GM19372 (cell line): ENCODE data around the gene MGLL.
A peak's percentile ranks its signal among the peaks of the same experiment; 100 is the strongest.

Experiments used
- ATAC-seq: cut with Tn5 transposase; IDR thresholded peaks from one replicate; pipeline ENCODE4 v1.9.1; 2021; ENCODE audit warnings: mild to moderate bottlenecking, low read depth, moderate library complexity; ENCODE audit not compliant: unreplicated experiment

The MGLL gene

GRCh38 chr3:127835993-127836882 lies 13.9 kb upstream of the MGLL start:
- ATAC-seq = peak; percentile 65

GRCh38 chr3:127834771-127835170 lies 12.5 kb upstream of the MGLL start:
- peak; percentile 6 for ATAC-seq

DNA sequence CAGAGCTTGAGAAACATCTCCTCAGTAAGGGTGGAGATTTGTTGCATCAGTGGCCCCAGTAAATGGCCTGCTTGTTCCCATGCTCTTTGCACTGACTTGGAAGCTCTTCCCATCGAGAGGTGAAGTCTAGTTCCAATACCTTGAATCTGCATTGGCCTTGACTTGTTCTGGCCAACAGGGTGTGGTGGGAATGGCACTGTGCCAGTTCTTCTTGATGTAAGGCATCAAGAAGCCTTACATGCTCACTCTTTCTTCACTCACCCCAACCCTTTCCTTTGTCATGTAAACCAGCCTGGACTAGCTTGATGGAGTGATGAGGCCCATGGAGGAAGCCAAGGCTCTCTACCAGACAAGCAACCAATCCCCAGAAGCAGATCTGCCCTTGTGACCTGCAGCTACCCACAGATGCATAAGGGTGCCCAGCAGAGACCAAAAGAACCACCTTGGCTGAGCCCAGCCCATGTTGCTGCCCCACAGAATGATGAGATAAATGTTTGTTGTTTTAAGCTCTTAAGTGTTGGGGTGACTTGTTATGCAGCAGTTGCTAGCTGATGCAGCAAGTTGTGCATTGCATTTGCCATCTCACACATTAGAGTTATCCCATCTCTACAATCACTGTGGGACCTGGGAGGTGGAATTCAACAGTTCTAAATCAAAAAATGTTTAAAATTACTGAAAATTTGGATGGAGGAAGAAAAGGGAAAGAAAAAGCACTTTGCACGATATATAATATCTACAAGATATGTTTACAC lies 11.1 kb upstream of the MGLL start:
- ATAC-seq = no peak

GRCh38 chr3:127831723-127832172 lies 9.4 kb upstream of the MGLL start:
- no peak for ATAC-seq

DNA sequence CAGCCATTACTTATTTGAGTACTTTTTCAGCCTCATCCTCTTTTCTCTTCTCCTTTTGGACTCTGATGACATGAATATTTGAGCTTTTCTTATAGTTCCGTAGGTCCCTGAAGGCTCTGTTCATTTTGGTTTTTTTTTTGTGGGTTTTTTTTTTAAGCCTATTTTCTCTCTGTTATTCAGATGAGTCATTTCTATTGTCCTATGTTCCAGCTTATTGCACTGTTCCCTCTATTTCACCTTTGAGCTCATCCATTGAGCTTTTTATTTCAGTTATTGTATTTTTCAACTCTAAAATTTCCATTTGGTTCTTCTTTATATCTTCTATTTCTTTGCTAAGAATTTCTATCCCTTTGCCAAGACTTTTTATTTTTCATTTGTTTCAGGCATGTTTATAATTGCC lies 7.2 kb upstream of the MGLL start:
- no peak for ATAC-seq

DNA sequence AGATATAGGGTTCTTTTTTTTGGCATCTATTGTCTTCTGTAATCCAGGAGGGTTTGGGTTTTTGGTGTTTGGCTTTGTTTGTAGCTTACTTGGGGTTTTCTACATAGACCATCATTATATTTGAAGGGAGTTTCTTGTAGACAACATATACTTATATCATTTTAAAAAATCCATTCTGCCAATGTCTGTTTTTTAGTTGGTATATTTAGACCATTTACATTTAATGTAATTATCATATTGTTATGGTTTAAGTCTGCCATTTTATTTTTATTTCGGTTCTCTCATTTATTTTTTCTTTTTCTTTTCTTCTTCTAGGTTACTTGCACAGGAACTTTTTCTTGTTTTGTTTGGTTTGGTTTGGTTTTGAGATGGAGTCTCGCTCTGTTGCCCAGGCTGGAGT lies 5.5 kb upstream of the MGLL start:
- no peak for ATAC-seq

DNA sequence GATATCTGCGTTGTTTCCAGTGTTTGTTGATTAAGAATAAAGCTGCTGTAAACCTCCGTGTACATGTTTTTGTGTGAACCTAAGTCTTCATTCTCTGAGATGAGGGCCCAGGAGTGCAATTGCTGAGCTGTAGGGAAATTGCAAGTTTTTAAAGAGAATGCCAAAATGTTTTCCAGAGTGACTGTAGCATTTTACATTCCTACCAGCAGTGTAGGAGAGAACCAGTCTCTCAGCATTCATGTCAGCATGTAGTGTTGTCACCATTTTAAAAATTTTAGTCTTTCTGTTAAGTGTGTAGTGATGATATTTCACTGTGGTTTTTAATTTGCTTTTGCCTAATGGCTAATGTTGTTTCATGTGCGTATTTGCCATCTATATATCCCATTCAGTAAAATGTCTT lies 3.4 kb upstream of the MGLL start:
- no peak for ATAC-seq

DNA sequence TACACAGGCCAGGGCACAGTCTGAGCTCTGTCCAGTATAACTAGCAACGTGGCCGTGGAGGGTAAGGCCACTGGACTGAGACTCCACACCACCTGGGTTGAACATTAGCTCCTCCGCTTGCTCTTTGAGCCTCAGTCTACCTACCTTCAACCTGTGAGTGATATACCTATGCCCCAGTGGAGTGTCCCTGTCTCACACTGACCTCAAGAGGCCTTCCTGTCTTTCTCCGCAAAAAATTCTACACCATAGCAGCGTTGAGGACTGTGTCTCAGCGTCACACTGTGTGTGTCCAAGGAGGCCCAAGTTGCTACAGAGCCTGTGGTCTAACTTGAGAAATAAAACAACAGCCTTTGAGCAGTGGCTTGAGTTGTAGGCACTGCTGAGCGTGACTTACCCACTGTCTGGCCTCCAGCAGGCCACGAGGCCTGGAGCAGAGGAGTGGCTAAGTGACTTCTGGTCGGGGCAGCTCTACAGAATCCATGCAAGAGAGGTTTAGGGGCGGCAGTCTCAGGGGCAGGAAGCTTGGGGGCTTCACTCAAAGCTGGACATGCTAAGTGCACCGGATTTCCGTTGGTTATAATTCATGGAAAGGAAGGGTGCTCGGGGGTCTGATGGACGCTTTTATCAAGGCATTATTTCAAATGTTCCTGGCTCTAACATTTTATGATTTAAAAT lies 2.0 kb upstream of the MGLL start:
- ATAC-seq = no peak

DNA sequence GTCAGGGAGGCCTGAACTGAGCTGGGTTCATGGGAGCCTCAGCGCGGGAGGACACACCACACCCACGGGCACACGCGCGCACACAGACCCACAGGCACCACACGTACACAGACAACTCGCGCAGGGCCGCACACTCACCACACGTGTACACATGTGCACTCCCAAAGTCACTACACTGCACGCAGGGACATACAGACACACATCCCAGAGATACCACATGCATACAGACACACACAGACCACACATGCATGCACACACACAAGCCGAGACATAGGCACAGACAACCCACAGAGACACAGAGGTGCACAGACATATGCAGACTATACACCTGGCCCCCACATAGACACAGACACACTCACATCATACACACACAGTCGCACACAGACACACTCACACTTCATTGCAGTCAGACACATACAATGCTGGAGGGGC lies 1.1 kb upstream of the MGLL start:
- no peak for ATAC-seq

- peak; percentile 40 for ATAC-seq
Observed at GRCh38 chr3:127822682-127823425, 539 bp upstream of the MGLL start.

GRCh38 chr3:127821394-127821793 lies 921 bp downstream of the MGLL start:
- ATAC-seq = no peak

- no peak for ATAC-seq
Observed at GRCh38 chr3:127820826-127821313, 1.4 kb downstream of the MGLL start.

- ATAC-seq = no peak
Observed at GRCh38 chr3:127820221-127820825, 2.0 kb downstream of the MGLL start.

DNA sequence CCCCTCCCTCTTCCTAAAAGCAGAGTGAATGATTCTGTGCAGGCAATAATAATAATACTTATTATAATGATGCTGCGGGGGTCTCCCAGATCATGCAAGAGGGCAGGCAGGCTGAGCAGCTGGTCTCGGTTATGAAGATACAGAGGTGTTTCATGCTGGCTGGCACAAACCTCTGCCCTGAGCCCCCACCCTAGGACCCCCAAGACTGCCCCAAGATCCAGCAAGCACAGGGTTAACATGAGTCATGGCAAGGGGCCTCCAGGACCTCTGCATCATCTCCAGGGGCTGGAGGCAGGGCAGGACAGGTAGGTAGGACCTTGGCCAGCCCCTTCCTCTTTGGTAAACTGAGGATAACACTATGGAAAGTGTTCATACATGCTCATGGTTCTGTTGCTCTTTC lies 2.7 kb downstream of the MGLL start:
- no peak for ATAC-seq

GRCh38 chr3:127819086-127819485 lies 3.2 kb downstream of the MGLL start:
- no peak for ATAC-seq

DNA sequence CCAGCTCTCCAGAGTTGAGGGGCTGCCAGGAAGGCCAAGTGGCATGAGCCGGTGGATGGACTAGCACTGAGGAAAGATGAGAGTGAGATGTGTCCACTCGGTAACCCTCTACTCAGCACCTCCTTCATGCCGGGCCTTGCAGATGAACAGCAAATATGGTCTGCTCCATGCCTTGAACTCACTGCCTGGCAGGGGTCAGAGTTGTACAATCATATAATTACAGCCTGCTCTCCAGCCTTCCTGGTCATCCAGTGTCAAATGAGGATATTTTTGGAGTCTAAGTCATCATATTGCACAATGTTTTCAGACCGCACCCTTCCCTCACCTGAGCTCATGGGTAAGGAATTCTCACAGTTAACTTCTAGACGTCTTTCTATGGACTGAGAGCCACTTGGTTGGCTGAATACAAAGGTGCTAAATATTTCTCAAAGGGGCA lies 4.9 kb downstream of the MGLL start:
- no peak for ATAC-seq

- ATAC-seq = no peak
Observed at GRCh38 chr3:127816783-127817405, 5.4 kb downstream of the MGLL start.

- ATAC-seq = no peak
Observed at GRCh38 chr3:127815641-127816605, 6.4 kb downstream of the MGLL start.
